HS-5 (cell line): ENCODE results near the gene RALGAPA2.
"Not testable (repeated sequence)": the region's sequence is repeated elsewhere in the genome, so short reads cannot be mapped to it uniquely, and the experiment has no call there.

ENCODE experiments used
- DNase-seq: peaks from one replicate; pipeline ENCODE4 v3.0.0-alpha.2; 2012; ENCODE audit warnings: low read depth

The RALGAPA2 gene

DNA sequence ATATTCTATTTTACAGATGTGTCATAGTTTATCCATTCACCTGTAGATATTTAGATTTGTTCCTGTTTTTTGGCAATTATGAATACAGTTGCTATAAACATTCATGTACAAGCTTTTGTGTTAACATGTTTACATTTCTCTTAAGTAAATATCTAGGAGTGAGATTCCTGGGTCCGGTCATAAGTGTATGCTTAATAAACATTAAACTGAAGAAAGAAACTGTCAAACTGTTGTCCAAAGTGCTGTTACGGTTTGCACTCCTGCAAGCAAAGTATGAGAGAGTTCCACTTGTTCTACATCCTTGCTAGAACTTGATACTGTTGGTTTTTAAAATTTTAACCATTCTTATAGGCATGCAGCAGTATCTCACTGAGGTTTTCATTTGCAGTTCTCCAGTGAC is 138.6 kb downstream of the RALGAPA2 start:
- no peak for DNase-seq

- no peak for DNase-seq
These were observed 141.2 kb downstream of the RALGAPA2 start for GRCh38 chr20:20571068-20571780.

DNA sequence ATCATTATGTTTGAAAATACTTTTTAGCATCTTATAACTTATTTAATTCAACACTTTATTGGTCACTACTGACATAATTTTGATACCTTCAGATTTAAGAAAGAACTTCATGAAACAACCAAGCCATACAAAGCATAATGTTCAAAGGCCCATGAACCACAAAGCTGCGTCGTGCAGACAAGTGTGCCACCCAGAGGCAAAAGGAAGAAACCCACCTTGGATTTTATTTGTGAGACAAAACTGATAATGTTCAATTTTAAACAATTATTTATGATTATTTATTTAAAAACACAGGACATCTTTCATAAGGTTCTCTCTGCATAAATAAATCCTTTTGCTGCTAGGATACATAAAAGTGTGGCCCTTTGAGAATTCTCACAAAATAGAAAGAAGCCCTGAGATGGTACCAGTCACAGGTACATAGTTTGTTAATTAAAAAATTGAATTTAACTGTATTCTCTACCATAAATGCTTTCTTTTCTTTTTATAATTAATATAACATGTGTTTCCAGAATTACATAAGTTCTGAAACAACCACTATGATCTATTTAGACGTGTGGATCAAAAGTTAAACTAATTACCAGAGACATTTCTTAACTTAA is 143.7 kb downstream of the RALGAPA2 start:
- DNase-seq, result no peak

DNA sequence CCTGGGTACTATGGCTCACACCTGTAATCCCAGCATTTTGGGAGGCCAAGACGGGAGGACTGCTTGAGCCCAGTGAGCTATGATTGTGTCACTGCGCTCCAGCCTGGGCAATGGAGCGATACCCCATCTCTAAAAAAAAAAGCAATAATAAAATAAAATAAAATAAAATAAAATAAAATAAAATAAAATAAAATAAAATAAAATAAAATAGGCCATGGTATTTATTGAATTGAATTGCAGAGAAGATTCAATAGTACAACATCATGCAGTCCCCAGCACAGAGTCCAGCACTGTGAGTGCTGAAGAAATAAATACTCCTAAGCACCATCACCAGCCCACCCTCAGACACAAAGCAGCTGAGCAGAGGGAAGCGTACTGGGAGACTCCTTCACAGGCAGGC is 144.7 kb downstream of the RALGAPA2 start:
- no peak for DNase-seq

DNA sequence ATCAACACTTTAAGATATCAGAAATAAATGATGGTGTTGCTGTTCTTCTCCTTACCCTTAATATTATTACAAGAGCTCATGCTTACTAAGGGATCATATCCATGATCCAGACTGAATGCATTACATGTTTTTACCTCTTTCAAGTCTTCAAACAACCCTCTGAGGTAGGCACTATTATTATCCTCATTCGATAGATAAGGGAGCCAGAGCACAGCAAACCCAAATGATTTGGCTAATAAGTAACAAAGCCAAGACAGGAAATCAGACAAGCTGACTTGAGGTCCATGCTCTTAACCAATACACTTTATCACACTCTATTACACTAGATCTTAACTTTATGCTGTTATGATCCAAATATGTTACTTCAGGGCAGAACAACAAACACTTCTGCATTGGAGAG is 145.9 kb downstream of the RALGAPA2 start:
- DNase-seq, result no peak

- DNase-seq, result no peak
These were observed 148.2 kb downstream of the RALGAPA2 start for GRCh38 chr20:20564279-20564678.

DNA sequence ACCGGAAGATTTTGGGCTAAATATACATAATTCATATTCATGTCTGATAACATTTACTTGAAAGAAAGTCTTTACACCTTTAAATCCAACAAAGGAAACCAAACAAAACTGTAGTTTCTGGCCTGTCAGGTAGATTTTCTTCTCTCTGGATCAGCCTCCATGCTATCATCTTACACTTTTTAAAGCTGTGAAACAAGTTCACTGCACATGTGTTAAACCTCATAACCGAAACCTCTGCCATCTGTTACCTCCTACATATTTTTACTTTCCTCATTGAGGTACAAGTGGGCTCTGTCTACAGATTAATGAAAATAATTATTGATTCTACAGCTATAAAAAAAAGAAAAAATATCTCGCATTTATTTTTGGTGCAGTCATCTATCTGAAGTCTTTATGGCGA is 149.9 kb downstream of the RALGAPA2 start:
- DNase-seq, result no peak

DNA sequence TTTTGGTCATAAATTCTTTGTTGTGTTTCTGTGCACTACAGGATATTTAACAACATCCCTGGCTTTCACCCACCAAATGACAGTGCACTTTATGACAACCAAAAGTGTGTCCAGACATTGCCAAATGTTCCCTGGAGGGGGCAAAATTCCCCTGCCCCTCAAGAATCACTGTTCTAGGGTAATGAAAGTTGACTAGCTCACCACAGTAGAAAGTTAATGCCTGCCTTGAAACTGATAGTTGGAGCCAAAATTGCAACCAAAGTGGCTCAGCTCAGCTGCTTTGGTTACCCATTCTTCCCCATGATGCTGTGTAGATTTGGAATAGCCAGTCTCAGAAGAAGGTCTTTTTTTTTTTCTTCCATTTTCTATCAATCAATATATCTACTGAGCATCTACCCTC is 150.6 kb downstream of the RALGAPA2 start:
- DNase-seq, result no peak

- no peak for DNase-seq
These were observed 151.3 kb downstream of the RALGAPA2 start for GRCh38 chr20:20561172-20561571.

DNA sequence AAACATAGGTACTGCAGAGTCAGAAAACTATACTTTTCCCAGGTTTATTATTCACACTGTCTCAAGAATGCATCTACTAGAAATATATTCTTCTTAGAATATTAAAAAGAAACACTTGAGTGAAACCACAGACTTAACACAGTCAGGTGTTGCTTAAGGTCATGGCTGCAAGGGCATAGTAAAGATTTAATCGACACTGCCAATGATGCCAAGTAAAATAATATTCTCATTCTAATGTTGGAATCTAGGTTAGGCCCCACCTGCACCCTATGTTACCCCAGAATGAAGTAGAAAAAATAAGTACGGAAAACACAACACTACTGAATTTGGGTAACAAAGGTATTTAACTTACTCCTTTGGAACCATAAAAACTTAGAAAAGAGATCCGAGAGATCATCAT is 155.0 kb downstream of the RALGAPA2 start:
- DNase-seq, result no peak

GRCh38 chr20:20555838-20556237 is 156.6 kb downstream of the RALGAPA2 start:
- DNase-seq, result no peak

DNA sequence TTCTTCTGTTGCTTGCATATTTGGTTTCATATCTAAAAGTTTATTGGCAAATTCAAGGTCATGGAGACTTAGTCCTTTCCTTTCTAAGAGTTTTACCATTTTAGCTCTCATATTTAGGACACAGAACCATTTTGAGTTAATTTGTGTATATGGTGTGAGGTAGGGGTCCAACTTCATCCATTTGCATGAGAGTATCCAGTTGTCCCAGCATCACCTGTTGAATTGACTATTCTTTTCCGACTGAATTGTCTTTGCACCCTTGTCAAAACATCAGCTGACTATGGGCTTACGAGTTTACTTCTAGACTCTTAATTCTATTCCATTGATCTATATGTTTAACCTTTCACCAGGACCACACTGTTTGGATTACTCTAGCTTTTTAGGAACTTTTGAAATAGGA is 157.5 kb downstream of the RALGAPA2 start:
- DNase-seq, result no peak

DNA sequence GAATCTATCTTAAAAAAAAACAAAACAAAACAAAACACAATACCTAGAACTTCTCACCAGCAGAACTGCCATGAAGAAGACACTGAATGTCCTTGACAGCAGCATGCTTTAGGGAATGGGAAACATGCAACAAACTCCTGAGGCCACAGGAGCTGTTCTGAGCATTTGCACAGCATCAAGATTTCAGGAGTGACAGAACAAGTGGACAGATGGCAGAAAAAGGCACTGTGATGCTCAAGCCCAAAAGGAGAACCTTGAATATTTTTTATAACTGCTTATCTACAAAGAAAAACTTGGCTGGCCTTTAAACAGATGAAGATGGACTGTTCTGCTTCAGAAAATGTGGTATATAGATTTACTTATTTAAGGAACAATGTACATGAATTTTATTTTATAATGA is 158.9 kb downstream of the RALGAPA2 start:
- no peak for DNase-seq

DNA sequence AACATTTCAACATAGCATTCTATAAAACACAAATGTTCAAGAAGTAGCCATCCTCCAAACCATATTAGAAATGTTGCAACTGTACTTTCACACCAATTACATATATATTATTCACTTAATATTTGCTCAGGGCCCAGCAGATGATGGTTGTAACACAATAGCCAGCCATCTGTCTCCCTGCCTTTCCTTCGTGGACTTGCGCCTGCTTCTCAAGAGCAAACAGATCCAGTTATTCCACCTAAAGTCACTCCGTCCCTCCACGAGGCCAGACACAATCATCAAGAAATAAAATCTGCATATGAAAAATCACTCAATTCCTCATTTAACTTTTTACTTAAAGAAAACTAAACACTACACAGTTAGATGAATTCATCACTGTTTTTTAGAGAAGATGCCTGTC is 160.4 kb downstream of the RALGAPA2 start:
- DNase-seq, result no peak

GRCh38 chr20:20551409-20551808 is 161.0 kb downstream of the RALGAPA2 start:
- DNase-seq, result no peak

GRCh38 chr20:20549704-20550103 is 162.7 kb downstream of the RALGAPA2 start:
- peak; percentile 89 for DNase-seq

GRCh38 chr20:20549267-20549612 is 163.2 kb downstream of the RALGAPA2 start:
- DNase-seq, result no peak

GRCh38 chr20:20548527-20549266 is 163.7 kb downstream of the RALGAPA2 start:
- no peak for DNase-seq

DNA sequence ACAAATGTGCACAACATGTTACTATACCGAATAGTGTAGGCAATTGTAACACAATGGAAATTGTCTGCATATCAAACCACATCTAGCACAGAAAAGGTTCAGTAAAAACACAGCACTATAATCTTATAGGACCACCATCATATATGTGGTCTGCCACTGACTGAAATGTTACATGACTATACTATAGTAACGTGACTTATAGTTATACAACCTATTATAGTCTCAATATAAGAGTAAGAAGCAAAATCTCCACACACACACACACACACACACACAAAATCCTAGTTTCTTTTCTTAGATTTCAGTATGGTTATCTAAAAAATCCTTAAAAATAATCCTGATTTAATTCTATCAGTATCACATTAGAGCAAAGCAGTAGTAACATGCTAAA is 164.6 kb downstream of the RALGAPA2 start:
- DNase-seq, result no peak

DNA sequence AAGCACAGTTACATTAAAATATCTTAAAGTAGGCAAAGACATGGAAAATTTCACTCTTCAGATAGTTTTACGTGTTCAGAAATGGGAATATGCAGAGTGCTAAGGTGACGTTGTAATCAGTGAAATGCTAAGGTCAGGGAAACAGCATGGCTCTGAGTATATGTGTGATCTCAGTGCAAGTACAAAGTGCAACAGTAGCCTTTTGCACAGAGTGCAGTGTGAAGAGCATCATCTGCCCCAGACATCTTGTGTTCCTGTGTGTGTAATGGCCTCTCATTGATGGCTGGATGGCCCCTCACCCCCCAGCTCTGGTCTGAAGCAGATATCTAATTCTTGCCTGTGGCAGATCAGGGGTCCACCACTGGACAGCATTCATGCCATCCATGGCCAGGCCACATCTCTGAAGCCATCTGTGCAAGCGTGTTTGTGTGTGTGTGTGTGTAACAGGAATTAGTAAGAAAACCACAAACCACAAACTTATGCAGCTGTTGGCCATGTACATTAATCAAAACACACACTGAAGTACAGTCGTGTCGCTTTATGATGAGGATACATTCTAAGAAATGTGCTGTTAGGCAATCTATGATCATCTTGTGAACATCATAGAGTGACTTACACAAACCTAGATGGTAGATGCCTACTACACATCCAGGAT is 165.1 kb downstream of the RALGAPA2 start:
- no peak for DNase-seq

DNA sequence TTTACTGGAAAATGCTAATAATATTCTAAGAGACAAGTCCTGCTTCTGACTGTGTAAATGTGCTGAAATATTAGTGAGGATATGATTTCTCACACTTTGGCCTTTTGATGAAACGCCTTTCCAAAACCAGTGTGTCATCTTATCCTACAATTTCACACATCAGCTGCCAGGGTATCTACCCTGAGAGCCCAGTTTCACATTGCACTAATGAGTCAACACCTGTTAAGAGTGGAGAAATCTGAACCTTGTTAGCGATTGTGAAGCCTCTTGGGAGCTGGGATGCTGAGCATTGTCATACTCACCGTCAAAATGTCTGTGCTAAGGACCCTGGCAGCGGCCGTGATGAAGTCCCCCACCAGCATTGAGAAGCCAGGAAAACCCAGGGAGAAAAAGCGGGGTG is 166.0 kb downstream of the RALGAPA2 start:
- DNase-seq, result no peak

DNA sequence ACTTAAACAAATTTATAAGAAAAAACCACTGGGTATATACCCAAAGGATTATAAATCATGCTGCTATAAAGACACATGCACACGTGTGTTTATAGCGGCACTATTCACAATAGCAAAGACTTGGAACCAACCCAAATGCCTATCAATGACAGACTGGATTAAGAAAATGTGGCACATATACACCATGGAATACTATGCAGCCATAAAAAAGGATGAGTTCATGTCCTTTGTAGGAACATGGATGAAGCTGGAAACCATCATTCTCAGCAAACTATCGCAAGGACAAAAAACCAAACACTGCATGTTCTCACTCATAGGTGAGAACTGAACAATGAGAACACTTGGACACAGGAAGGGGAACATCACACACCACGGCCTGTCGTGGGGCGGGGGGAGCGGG is 169.1 kb downstream of the RALGAPA2 start:
- DNase-seq, result not testable (repeated sequence)
